ENCODE results near the gene BLVRA.

GRCh38 chr7:43737467-43738127, 20.9 kb upstream of the BLVRA start:
- TF ChIP-seq MAX (IDR thresholded peaks at IDR 0.05) (no peak), NFE2L2 (conservative IDR thresholded peaks at IDR 0.05; ENCODE audit: low read length) (no peak), POLR2A (IDR thresholded peaks at IDR 0.05; ENCODE audit: low read length) (no peak), EP300 (IDR thresholded peaks at IDR 0.05) (no peak), ZFP36 (IDR thresholded peaks at IDR 0.05; ENCODE audit: borderline replicate concordance, partially characterized antibody) (no peak), EHMT2 (IDR thresholded peaks at IDR 0.05; ENCODE audit: low read depth) (no peak), RAD21 (conservative IDR thresholded peaks at IDR 0.05 in 1 of 2, IDR thresholded peaks at IDR 0.05 in 1 of 2) (no peak), PHF8 (IDR thresholded peaks at IDR 0.05; ENCODE audit: borderline replicate concordance, low read depth) (no peak), RFX5 (IDR thresholded peaks at IDR 0.05) (no peak)
- TF ChIP-seq, protein P1, sequence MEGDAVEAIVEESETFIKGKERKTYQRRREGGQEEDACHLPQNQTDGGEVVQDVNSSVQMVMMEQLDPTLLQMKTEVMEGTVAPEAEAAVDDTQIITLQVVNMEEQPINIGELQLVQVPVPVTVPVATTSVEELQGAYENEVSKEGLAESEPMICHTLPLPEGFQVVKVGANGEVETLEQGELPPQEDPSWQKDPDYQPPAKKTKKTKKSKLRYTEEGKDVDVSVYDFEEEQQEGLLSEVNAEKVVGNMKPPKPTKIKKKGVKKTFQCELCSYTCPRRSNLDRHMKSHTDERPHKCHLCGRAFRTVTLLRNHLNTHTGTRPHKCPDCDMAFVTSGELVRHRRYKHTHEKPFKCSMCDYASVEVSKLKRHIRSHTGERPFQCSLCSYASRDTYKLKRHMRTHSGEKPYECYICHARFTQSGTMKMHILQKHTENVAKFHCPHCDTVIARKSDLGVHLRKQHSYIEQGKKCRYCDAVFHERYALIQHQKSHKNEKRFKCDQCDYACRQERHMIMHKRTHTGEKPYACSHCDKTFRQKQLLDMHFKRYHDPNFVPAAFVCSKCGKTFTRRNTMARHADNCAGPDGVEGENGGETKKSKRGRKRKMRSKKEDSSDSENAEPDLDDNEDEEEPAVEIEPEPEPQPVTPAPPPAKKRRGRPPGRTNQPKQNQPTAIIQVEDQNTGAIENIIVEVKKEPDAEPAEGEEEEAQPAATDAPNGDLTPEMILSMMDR (IDR thresholded peaks at IDR 0.05) = no peak
- TF ChIP-seq, protein P2, sequence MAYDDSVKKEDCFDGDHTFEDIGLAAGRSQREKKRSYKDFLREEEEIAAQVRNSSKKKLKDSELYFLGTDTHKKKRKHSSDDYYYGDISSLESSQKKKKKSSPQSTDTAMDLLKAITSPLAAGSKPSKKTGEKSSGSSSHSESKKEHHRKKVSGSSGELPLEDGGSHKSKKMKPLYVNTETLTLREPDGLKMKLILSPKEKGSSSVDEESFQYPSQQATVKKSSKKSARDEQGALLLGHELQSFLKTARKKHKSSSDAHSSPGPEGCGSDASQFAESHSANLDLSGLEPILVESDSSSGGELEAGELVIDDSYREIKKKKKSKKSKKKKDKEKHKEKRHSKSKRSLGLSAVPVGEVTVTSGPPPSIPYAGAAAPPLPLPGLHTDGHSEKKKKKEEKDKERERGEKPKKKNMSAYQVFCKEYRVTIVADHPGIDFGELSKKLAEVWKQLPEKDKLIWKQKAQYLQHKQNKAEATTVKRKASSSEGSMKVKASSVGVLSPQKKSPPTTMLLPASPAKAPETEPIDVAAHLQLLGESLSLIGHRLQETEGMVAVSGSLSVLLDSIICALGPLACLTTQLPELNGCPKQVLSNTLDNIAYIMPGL (CRISPR knock-in tag; IDR thresholded peaks at IDR 0.05; ENCODE audit: borderline replicate concordance) = no peak
